OCI-LY1 (cell line): Measurements from ENCODE around the gene MBNL2.
A peak's percentile ranks its signal among the peaks of the same experiment; 100 is the strongest.

Experiments
- H2AFZ ChIP-seq: fragments of 200-600 bp; sonication (generic), shearing (Covaris generic); 2 replicates; pipeline ENCODE4 v1.6.0; 2014; ENCODE audit warnings: antibody characterized with exemption, mild to moderate bottlenecking, low read length
- H3F3A ChIP-seq: fragments of 200-600 bp; sonication (generic), shearing (Covaris generic); 2 replicates; pipeline ENCODE4 v1.6.0; 2014; ENCODE audit warnings: mild to moderate bottlenecking, antibody characterized with exemption, low read length, moderate library complexity; ENCODE audit not compliant: insufficient read depth
- H3K27ac ChIP-seq: fragments of 200-600 bp; sonication (generic); 2 replicates; pipeline ENCODE4 v1.5.1; 2014; ENCODE audit warnings: low read length, mixed run types, mild to moderate bottlenecking, low read depth; ENCODE audit not compliant: poor library complexity, severe bottlenecking
- H3K27me3 ChIP-seq: fragments of 200-600 bp; sonication (generic); 2 replicates; pipeline ENCODE4 v1.6.0; 2014; ENCODE audit warnings: antibody characterized with exemption, mild to moderate bottlenecking, low read length, moderate library complexity; ENCODE audit not compliant: insufficient read depth
- H3K36me3 ChIP-seq: fragments of 200-600 bp; sonication (generic); 2 replicates; pipeline ENCODE4 v1.6.1; 2014; ENCODE audit warnings: mild to moderate bottlenecking, antibody characterized with exemption, low read length, moderate library complexity, mixed read lengths; ENCODE audit not compliant: insufficient read depth
- H3K4me1 ChIP-seq: fragments of 200-600 bp; sonication (generic); 2 replicates; pipeline ENCODE4 v1.5.1; 2014; ENCODE audit warnings: mild to moderate bottlenecking, low read length, moderate library complexity; ENCODE audit not compliant: insufficient read depth, severe bottlenecking
- H3K4me2 ChIP-seq: fragments of 200-600 bp; sonication (generic), shearing (Covaris generic); 2 replicates; pipeline ENCODE4 v1.6.1; 2014; ENCODE audit warnings: low read length
- H3K4me3 ChIP-seq: fragments of 200-600 bp; sonication (generic); 2 replicates; pipeline ENCODE4 v1.5.1; 2014; ENCODE audit warnings: low read length, low read depth, mild to moderate bottlenecking, mixed read lengths; ENCODE audit not compliant: poor library complexity, severe bottlenecking
- H3K79me2 ChIP-seq: fragments of 200-600 bp; shearing (Covaris generic); 2 replicates; pipeline ENCODE4 v1.6.1; 2016; ENCODE audit warnings: mixed run types, low read length, mixed read lengths; ENCODE audit not compliant: insufficient read depth
- H3K9ac ChIP-seq: fragments of 200-600 bp; sonication (generic), shearing (Covaris generic); 2 replicates; pipeline ENCODE4 v1.6.1; 2014; ENCODE audit warnings: mild to moderate bottlenecking, low read length, mixed read lengths
- H3K9me2 ChIP-seq: fragments of 200-600 bp; sonication (generic), shearing (Covaris generic); 2 replicates; pipeline ENCODE4 v1.6.1; 2014; ENCODE audit warnings: low read depth, mild to moderate bottlenecking, low read length, mixed read lengths
- H3K9me3 ChIP-seq: fragments of 200-600 bp; shearing (Covaris generic); 2 replicates; pipeline ENCODE4 v1.6.1; 2014; ENCODE audit warnings: low read length, mixed read lengths
- H4K20me1 ChIP-seq: fragments of 200-600 bp; sonication (generic), shearing (Covaris generic); 2 replicates; pipeline ENCODE4 v1.6.0; 2016; ENCODE audit warnings: mild to moderate bottlenecking, low read length; ENCODE audit not compliant: insufficient read depth
- CTCF ChIP-seq: fragments of 200-600 bp; sonication (generic), shearing (Covaris generic); IDR thresholded peaks from 2 replicates; pipeline ENCODE4 v1.5.1; 2017; ENCODE audit warnings: mild to moderate bottlenecking, antibody characterized with exemption, low read length, moderate library complexity, mixed read lengths
- EZH2 ChIP-seq: fragments of 200-600 bp; sonication (generic), shearing (Covaris generic); IDR thresholded peaks from 2 replicates; pipeline ENCODE4 v1.8.0; 2017; ENCODE audit warnings: borderline replicate concordance, mixed run types, mild to moderate bottlenecking, antibody characterized with exemption, low read length, moderate library complexity, mixed read lengths

Gene MBNL2

GRCh38 chr13:97342936-97343335 is 120.8 kb downstream of the MBNL2 start:
- H3K9me2 ChIP-seq = no peaks in the 10 kb centered on the region
- no peak overlapping the region for H3K4me2 ChIP-seq
- no peak overlapping the region for H3K9ac ChIP-seq
- H4K20me1 ChIP-seq = no peaks in the 10 kb centered on the region
- no peaks in the 10 kb centered on the region for H3K79me2 ChIP-seq
- H2AFZ ChIP-seq = no peak overlapping the region
- H3F3A ChIP-seq = no peaks in the 10 kb centered on the region
- H3K27ac ChIP-seq = no peak overlapping the region
- H3K27me3 ChIP-seq = no peaks in the 10 kb centered on the region
- TF ChIP-seq EZH2 (no peak), CTCF (no peak)
- no peak overlapping the region for H3K4me3 ChIP-seq
- no peaks in the 10 kb centered on the region for H3K9me3 ChIP-seq
- H3K36me3 ChIP-seq = peaks cover 4% of the 10 kb centered on the region; the same call in 1 of the 2 replicates
- no peaks in the 10 kb centered on the region for H3K4me1 ChIP-seq

- Histone ChIP-seq H3K79me2 (no peaks in the 10 kb centered on the region), H4K20me1 (no peaks in the 10 kb centered on the region), H3K27ac (no peak overlapping the region), H3K36me3 (peaks cover 13% of the 10 kb centered on the region; the same call in 1 of the 2 replicates), H3K9ac (no peak overlapping the region), H3K4me2 (no peak overlapping the region), H2AFZ (no peak overlapping the region), H3K4me3 (no peak overlapping the region), H3K9me2 (no peaks in the 10 kb centered on the region), H3K4me1 (no peaks in the 10 kb centered on the region), H3F3A (no peaks in the 10 kb centered on the region), H3K9me3 (no peaks in the 10 kb centered on the region), H3K27me3 (no peaks in the 10 kb centered on the region)
- no peak for TF ChIP-seq EZH2
- TF ChIP-seq CTCF = peak; percentile 86
Observed at GRCh38 chr13:97344265-97345175, 122.4 kb downstream of the MBNL2 start.

GRCh38 chr13:97346097-97346496 is 124.0 kb downstream of the MBNL2 start:
- Histone ChIP-seq H3K27me3 (no peaks in the 10 kb centered on the region), H3K9me2 (no peaks in the 10 kb centered on the region), H3K9ac (no peak overlapping the region), H3K4me2 (no peak overlapping the region), H3K36me3 (peaks cover 22% of the 10 kb centered on the region; the same call in 1 of the 2 replicates), H3K4me3 (no peak overlapping the region), H3F3A (no peaks in the 10 kb centered on the region), H3K9me3 (no peaks in the 10 kb centered on the region), H3K4me1 (no peaks in the 10 kb centered on the region), H2AFZ (no peak overlapping the region), H3K79me2 (no peaks in the 10 kb centered on the region), H3K27ac (no peak overlapping the region), H4K20me1 (no peaks in the 10 kb centered on the region)
- TF ChIP-seq CTCF (no peak), EZH2 (no peak)
